Kasumi-1 (cell line): ENCODE measurements around the gene AARS1.
"Not testable (repeated sequence)": the region's sequence is repeated elsewhere in the genome, so short reads cannot be mapped to it uniquely, and the experiment has no call there.

Source experiments
- DNase-seq, 2 experiments: peaks; one replicate each; lab custom pipeline; 2025; lab: John Stamatoyannopoulos, UW

Gene AARS1

GRCh38 chr16:70224645-70225044 is 64.7 kb downstream of the AARS1 start:
- not testable (repeated sequence) for DNase-seq

DNA sequence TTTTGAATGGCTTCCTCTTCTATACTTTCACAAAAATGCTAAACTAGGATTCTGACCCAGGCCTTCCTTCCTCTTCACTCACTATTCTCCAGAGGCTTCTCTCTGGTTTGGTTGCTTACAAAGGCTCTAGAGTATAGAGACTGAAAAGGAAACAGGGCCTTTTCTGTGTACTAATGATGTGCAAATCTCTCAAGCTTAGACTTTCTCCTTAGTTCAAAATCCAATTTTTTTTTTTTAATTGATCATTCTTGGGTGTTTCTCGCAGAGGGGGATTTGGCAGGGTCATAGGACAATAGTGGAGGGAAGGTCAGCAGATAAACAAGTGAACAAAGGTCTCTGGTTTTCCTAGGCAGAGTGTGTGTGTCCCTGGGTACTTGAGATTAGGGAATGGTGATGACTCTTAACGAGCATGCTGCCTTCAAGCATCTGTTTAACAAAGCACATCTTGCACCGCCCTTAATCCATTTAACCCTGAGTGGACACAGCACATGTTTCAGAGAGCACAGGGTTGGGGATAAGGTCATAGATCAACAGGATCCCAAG is 65.3 kb downstream of the AARS1 start:
- DNase-seq = not testable (repeated sequence)

DNA sequence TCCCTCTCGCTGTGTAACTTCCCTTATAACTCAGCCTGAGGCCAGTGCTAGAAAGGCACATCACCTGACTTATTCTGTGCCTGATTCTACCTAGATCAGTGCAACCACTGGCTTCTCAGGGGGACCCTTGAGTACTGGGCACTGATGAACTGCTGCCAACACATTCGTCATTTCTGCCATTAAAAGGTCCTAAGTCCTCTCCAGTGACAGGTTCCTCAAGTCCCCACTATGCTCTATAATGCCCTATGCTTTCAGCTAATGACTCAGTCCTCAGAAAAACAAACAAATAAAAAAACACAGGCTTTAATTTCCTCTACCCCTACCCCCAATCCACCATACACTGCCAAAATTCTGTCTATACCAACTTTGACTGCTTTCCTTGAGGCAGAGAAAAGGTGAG is 66.1 kb downstream of the AARS1 start:
- DNase-seq = not testable (repeated sequence)

- DNase-seq = not testable (repeated sequence)
Observed at GRCh38 chr16:70222574-70222973, 66.7 kb downstream of the AARS1 start.

- DNase-seq = not testable (repeated sequence)
Observed at GRCh38 chr16:70218586-70218985, 70.7 kb downstream of the AARS1 start.

- DNase-seq = not testable (repeated sequence)
Observed at GRCh38 chr16:70206382-70206781, 82.9 kb downstream of the AARS1 start.

- DNase-seq = not testable (repeated sequence)
Observed at GRCh38 chr16:70204668-70205405, 84.5 kb downstream of the AARS1 start.

DNA sequence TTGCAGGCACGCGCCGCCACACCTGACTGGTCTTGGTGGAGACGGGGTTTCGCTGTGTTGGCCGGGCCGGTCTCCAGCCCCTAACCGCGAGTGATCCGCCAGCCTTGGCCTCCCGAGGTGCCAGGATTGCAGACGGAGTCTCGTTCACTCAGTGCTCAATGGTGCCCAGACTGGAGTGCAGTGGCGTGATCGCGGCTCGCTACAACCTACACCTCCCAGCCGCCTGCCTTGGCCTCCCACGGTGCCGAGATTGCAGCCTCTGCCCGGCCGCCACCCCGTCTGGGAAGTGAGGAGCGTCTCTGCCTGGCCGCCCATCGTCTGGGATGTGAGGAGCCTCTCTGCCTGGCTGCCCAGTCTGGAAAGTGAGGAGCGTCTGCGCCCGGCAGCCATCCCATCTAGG is 85.3 kb downstream of the AARS1 start:
- DNase-seq = not testable (repeated sequence)

DNA sequence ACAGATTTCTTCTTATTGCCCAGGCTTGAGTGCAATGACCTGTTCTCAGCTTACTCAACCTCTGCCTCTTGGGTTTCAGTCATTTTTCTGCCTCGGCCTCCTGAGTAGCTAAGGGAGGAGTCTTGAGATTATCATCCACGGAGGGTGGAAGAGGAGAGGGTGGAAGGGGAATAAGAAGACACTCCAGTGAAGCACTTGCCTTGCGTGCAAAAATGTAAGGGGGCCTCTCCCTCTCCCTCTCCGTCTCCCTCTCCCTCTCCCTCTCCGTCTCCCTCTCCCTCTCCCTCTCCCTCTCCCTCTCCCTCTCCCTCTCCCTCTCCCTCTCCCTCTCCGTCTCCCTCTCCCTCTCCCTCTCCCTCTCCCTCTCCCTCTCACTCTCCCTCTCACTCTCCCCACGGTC is 85.8 kb downstream of the AARS1 start:
- not testable (repeated sequence) for DNase-seq
